Thoracic aorta (tissue), 2 donors: ENCODE data around the gene LEPR. TPM values are rescaled to one million over a fixed set of nuclear protein-coding genes. Genes with fewer than 3 reads are reported as not detected.
"Not testable (repeated sequence)": the region's sequence is repeated elsewhere in the genome, so short reads cannot be mapped to it uniquely, and the experiment has no call there.

Source experiments
- ATAC-seq: fragments of 150-250 bp; one replicate; pipeline ENCODE4 v1.8.0; 2017; ENCODE audit warnings: low read depth; ENCODE audit not compliant: insufficient number of reproducible peaks, low FRiP score
- DNase-seq: peaks from one replicate; pipeline ENCODE4 v3.0.0-alpha.2; 2020; ENCODE audit warnings: low spot score
- H3K27ac ChIP-seq, 2 donors: fragments of 200-600 bp; sonication (generic); 1 replicate in 1 of 2; 2 replicates in 1 of 2; pipeline ENCODE4 v1.5.1; 2016; ENCODE audit warnings: mild to moderate bottlenecking in 2 of 2, moderate library complexity in 2 of 2
- H3K27me3 ChIP-seq: fragments of 200-600 bp; sonication (generic); replicated peaks from 2 replicates; pipeline ENCODE4 v1.6.0; 2016; ENCODE audit warnings: mild to moderate bottlenecking; ENCODE audit not compliant: insufficient read depth
- H3K36me3 ChIP-seq: fragments of 200-600 bp; sonication (generic); one replicate; pipeline ENCODE4 v1.5.1; 2016
- H3K4me1 ChIP-seq, 2 donors: fragments of 200-600 bp; sonication (generic); 1 replicate in 1 of 2; 2 replicates in 1 of 2; pipeline versions ENCODE4 v1.5.1 to v1.6.0; 2016; ENCODE audit warnings: low read depth in 2 of 2, mild to moderate bottlenecking in 1 of 2; ENCODE audit not compliant: control insufficient read depth in 1 of 2
- H3K4me3 ChIP-seq: fragments of 200-600 bp; sonication (generic); 2 replicates; pipeline ENCODE4 v1.5.1; 2016; ENCODE audit warnings: mild to moderate bottlenecking
- H3K9me3 ChIP-seq: fragments of 200-600 bp; sonication (generic); 2 replicates; pipeline ENCODE4 v1.5.1; 2016
- CTCF ChIP-seq: fragments of 200-600 bp; sonication (generic); IDR thresholded peaks from one replicate; pipeline ENCODE4 v1.5.1; 2019; ENCODE audit warnings: antibody characterized with exemption
- total RNA-seq, 2 donors: library from RNA; depleted of rRNA; stranded (reverse); fragments of >200 nt; gene quantifications; one replicate each; pipeline versions ENCODE4 v1.1.0 to v1.2.3, GENCODE V29; 2016

LEPR gene
- total RNA-seq, 2 donors from 2014 or later, result 17.6 to 42.3 TPM

DNA sequence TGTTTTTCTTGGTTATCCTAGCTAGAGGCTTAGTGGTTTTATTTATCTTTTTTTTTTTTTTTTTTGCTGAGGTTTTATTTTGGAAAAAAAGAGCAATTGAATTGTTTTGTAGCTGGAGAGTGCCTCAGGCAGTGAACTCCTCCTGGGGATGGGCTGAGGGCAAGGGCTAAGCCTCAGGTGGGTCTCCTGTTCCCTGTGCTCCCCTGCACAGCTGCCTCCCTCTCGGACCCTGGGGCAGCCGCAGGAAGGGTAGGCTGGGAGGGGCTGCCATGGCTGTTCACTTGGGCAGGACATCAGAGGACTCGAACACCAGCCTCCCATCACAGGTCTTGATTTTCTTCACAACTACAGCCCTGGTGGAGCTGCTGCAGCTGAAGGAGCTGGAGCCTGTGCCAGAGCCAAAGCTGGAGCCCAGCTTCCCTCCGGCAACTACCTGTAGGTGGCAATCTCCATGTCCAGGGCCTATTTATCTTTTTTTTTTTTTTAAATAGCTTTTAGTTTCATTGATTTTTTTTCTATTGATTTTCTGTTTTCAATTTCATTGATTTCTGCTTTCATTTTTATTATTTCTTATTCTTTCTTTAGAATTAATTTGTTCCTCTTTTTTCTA is 28.9 kb downstream of the LEPR start:
- no peak for TF ChIP-seq CTCF
- Histone ChIP-seq H3K9me3 (no peaks in the 10 kb centered on the region), H3K27me3 (no peaks in the 10 kb centered on the region), H3K36me3 (no peaks in the 10 kb centered on the region), H3K4me3 (no peak overlapping the region), H3K4me1 (no peaks in the 10 kb centered on the region), H3K27ac (no peak overlapping the region)
- no peak for DNase-seq
- no peak for ATAC-seq

GRCh38 chr1:65455678-65456077 is 35.2 kb downstream of the LEPR start:
- not testable (repeated sequence) for H3K4me1 ChIP-seq, H3K9me3 ChIP-seq, H3K36me3 ChIP-seq, DNase-seq, H3K27ac ChIP-seq, ATAC-seq, H3K27me3 ChIP-seq, H3K4me3 ChIP-seq

GRCh38 chr1:65456481-65456880 is 36.0 kb downstream of the LEPR start:
- ATAC-seq, result no peak
- Histone ChIP-seq H3K4me3 (no peak overlapping the region), H3K27me3 (no peaks in the 10 kb centered on the region), H3K9me3 (no peaks in the 10 kb centered on the region), H3K4me1 (no peaks in the 10 kb centered on the region), H3K36me3 (no peaks in the 10 kb centered on the region), H3K27ac (no peak overlapping the region)
- no peak for TF ChIP-seq CTCF
- DNase-seq, result no peak

- H3K36me3 ChIP-seq, result no peaks in the 10 kb centered on the region
- H3K4me3 ChIP-seq, result no peak overlapping the region
- no peak for DNase-seq
- no peak for TF ChIP-seq CTCF
- ATAC-seq, result no peak
- H3K27me3 ChIP-seq, result no peaks in the 10 kb centered on the region
- no peaks in the 10 kb centered on the region for H3K4me1 ChIP-seq
- no peaks in the 10 kb centered on the region for H3K9me3 ChIP-seq
- no peak overlapping the region for H3K27ac ChIP-seq
Measured at GRCh38 chr1:65457868-65458267, 37.4 kb downstream of the LEPR start.

GRCh38 chr1:65458730-65459396 is 38.4 kb downstream of the LEPR start:
- no peak overlapping the region for H3K27ac ChIP-seq
- no peak for DNase-seq
- H3K9me3 ChIP-seq, result no peaks in the 10 kb centered on the region
- TF ChIP-seq CTCF, result no peak
- H3K27me3 ChIP-seq, result no peaks in the 10 kb centered on the region
- no peaks in the 10 kb centered on the region for H3K36me3 ChIP-seq
- ATAC-seq, result no peak
- no peaks in the 10 kb centered on the region for H3K4me1 ChIP-seq
- no peak overlapping the region for H3K4me3 ChIP-seq

- TF ChIP-seq CTCF, result no peak
- no peak overlapping the region for H3K27ac ChIP-seq
Measured at GRCh38 chr1:65459397-65459768, 38.9 kb downstream of the LEPR start.

DNA sequence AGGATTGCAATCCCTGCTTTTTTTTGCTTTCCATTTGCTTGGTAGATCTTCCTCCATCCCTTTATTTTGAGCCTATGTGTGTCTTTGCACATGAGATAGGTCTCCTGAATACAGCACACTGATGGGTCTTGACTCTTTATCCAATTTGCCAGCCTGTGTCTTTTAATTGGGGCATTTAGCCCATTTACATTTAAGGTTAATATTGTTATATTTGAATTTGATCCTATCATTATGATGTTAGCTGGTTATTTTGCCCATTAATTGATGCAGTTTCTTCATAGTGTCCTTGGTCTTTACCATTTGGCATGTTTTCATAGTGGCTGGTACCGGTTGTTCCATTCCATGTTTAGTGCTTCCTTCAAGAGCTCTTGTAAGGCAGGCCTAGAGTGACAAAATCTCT is 45.4 kb downstream of the LEPR start:
- H3K27me3 ChIP-seq, H3K9me3 ChIP-seq, H3K4me3 ChIP-seq, H3K36me3 ChIP-seq, H3K27ac ChIP-seq, ATAC-seq, H3K4me1 ChIP-seq, DNase-seq: not testable (repeated sequence)

More at GRCh38 chr1:65459397-65459768, 38.9 kb downstream of the LEPR start:
- H3K4me1 ChIP-seq, result no peaks in the 10 kb centered on the region
- H3K9me3 ChIP-seq, result no peaks in the 10 kb centered on the region
- no peak for DNase-seq
- H3K36me3 ChIP-seq, result no peaks in the 10 kb centered on the region
- no peak overlapping the region for H3K4me3 ChIP-seq
- ATAC-seq, result no peak
- no peaks in the 10 kb centered on the region for H3K27me3 ChIP-seq
